PC-3 (cell line): ENCODE measurements around the gene FOXI2.

ENCODE experiments used
- EZH2 ChIP-seq: fragments of 300-600 bp; sonication (generic); IDR thresholded peaks from one replicate; pipeline ENCODE4 v1.6.1; 2017; ENCODE audit warnings: antibody characterized with exemption, mild to moderate bottlenecking, low read length; ENCODE audit not compliant: unreplicated experiment
- EZH2phosphoT487 ChIP-seq: fragments of 300-600 bp; sonication (generic); IDR thresholded peaks from 2 replicates; pipeline ENCODE4 v1.6.1; 2018; ENCODE audit warnings: mild to moderate bottlenecking, antibody characterized with exemption, low read length, borderline replicate concordance
- TF ChIP-seq, protein P1 (sequence below): fragments of 300-600 bp; sonication (generic); conservative IDR thresholded peaks from 2 replicates; pipeline ENCODE4 v1.5.1; 2017; ENCODE audit warnings: antibody characterized with exemption, low read depth, mild to moderate bottlenecking, low read length

DNA sequence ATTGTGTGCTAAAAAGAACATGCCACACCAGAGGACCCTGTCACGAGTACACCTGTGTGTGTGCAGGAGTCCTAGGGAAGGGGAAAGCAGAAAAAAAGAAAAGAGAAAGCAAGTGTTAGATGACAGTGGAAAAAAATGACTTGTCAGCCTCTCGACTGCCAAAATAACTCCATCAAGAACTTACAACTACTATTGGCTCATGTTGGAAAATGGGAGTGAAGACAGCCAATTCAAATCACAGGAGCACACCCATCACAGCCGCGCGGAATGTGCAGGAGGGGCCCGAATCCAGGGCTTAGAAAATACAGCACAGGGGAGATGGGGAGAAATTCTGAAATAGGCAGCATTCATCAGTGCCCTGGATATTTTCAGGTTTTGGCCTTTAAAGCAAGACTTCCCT, 38.1 kb upstream of the FOXI2 start:
- TF ChIP-seq, protein P1, sequence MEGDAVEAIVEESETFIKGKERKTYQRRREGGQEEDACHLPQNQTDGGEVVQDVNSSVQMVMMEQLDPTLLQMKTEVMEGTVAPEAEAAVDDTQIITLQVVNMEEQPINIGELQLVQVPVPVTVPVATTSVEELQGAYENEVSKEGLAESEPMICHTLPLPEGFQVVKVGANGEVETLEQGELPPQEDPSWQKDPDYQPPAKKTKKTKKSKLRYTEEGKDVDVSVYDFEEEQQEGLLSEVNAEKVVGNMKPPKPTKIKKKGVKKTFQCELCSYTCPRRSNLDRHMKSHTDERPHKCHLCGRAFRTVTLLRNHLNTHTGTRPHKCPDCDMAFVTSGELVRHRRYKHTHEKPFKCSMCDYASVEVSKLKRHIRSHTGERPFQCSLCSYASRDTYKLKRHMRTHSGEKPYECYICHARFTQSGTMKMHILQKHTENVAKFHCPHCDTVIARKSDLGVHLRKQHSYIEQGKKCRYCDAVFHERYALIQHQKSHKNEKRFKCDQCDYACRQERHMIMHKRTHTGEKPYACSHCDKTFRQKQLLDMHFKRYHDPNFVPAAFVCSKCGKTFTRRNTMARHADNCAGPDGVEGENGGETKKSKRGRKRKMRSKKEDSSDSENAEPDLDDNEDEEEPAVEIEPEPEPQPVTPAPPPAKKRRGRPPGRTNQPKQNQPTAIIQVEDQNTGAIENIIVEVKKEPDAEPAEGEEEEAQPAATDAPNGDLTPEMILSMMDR, result no peak
- TF ChIP-seq EZH2phosphoT487 (no peak), EZH2 (no peak)
